DOHH2 (cell line): ENCODE data around the gene ING2.

Experiments
- CTCF ChIP-seq: fragments of 200-600 bp; sonication (generic); IDR thresholded peaks from one replicate; pipeline ENCODE4 v1.5.1; 2014; ENCODE audit warnings: antibody characterized with exemption, mild to moderate bottlenecking, low read depth, low read length; ENCODE audit not compliant: poor library complexity, severe bottlenecking
- EZH2phosphoT487 ChIP-seq: fragments of 200-600 bp; sonication (generic); IDR thresholded peaks from 2 replicates; pipeline ENCODE4 v1.6.1; 2017; ENCODE audit warnings: borderline replicate concordance, mild to moderate bottlenecking, antibody characterized with exemption, low read length, moderate library complexity, mixed read lengths

GRCh38 chr4:183517781-183518180 lies 12.9 kb downstream of the ING2 start:
- no peak for TF ChIP-seq CTCF
- no peak for TF ChIP-seq EZH2phosphoT487
